Stimulated activated CD4-positive, alpha-beta T cell treated with anti-CD3 and anti-CD28 coated beads, Interleukin-12 subunit alpha, Interleukin-12 subunit beta, amount 100 ng/mL, for 24 hours (primary cell): ENCODE measurements around the gene AWAT2.
"Not testable (repeated sequence)": the region's sequence is repeated elsewhere in the genome, so short reads cannot be mapped to it uniquely, and the experiment has no call there.

Source experiments
- DNase-seq, 2 experiments: peaks; one replicate each; pipeline ENCODE4 v3.0.0-alpha.2; 2020; ENCODE audit warnings: low read depth in 2 of 2

AWAT2 gene

DNA sequence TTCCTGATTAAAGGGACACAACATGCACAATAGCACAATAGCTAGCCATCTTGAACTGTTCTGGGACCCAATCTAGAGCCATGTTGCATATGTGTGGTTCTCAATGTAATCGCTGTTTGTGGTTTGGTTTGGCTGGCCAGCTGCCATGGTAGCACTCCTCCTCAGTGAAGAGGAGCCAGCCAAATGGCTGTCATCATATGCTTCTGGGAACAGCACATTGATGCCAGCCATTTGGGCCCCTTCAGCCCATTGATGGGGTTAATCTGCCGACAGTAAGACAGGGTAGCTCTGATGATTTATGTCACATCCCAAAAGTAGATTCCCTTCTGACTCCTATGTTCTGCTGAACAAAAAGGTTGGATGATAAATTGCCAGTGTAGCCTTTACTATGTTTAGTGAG, 48.5 kb downstream of the AWAT2 start:
- no peak for DNase-seq

GRCh38 chrX:69998299-69998698, 51.4 kb downstream of the AWAT2 start:
- not testable (repeated sequence) for DNase-seq

DNA sequence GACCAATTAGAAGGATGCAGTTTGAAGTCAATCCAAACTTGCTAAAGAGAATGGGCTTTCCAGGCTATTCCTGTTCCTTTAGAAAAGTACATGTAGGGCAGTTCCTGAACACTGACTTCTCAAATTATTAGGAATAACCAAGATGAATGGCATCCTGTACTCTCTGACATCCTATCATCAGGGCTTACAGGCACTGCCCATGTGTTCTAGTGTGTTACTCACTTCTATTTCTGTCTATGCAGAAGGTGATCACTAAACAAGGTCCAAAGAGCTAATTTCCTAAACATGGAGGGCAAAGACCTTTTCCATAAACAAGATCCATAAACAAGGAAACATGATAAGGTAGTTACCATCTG, 53.6 kb downstream of the AWAT2 start:
- DNase-seq = no peak

- no peak for DNase-seq
Measured at GRCh38 chrX:69995362-69996112, 54.2 kb downstream of the AWAT2 start.

GRCh38 chrX:69993494-69993893, 56.2 kb downstream of the AWAT2 start:
- no peak for DNase-seq

DNA sequence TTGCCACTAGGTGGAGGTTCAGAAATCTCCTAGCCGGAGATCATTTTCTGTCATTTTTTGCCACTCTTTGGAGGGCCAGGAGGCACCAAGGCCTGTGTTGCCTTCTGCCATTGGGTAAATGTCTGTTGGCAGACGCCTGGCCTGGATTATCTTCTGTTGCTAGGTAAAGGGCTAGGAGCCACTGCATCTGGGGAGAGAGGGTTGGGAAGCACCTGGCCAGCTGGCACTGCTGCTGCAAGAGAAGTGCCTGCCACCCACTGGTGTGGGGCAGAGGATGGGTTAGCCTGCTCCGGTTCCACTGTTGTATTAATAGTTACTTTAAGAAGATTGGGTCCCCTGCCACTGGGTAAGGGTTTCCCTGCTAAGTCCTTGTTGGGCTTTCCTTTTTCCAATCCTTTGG, 58.1 kb downstream of the AWAT2 start:
- DNase-seq = no peak
